ENCODE measurements around the gene FGF18.

GRCh38 chr5:171431251-171431777 lies 11.9 kb downstream of the FGF18 start:
- TF ChIP-seq, protein P1, sequence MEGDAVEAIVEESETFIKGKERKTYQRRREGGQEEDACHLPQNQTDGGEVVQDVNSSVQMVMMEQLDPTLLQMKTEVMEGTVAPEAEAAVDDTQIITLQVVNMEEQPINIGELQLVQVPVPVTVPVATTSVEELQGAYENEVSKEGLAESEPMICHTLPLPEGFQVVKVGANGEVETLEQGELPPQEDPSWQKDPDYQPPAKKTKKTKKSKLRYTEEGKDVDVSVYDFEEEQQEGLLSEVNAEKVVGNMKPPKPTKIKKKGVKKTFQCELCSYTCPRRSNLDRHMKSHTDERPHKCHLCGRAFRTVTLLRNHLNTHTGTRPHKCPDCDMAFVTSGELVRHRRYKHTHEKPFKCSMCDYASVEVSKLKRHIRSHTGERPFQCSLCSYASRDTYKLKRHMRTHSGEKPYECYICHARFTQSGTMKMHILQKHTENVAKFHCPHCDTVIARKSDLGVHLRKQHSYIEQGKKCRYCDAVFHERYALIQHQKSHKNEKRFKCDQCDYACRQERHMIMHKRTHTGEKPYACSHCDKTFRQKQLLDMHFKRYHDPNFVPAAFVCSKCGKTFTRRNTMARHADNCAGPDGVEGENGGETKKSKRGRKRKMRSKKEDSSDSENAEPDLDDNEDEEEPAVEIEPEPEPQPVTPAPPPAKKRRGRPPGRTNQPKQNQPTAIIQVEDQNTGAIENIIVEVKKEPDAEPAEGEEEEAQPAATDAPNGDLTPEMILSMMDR (conservative IDR thresholded peaks at IDR 0.05), result no peak
- TF ChIP-seq EZH2 (IDR thresholded peaks at IDR 0.05; ENCODE audit: low read depth), result no peak
